ENCODE results near the gene SLC26A8.

The SLC26A8 gene

GRCh38 chr6:35955521-35955920 lies 68.9 kb downstream of the SLC26A8 start:
- Histone ChIP-seq H3K27me3 (ENCODE audit: control insufficient read depth, insufficient read depth, low read length) (no peaks in the 10 kb centered on the region), H3K36me3 (ENCODE audit: control insufficient read depth, insufficient read depth, low read length) (no peaks in the 10 kb centered on the region), H3K4me1 (no peaks in the 10 kb centered on the region), H3K4me3 (ENCODE audit: low read depth, low read length) (no peak overlapping the region), H3K79me2 (no peaks in the 10 kb centered on the region), H3K27ac (no peak overlapping the region), H2AFZ (no peak overlapping the region), H3K9me3 (ENCODE audit: control insufficient read depth, low read length) (no peaks in the 10 kb centered on the region), H3K4me2 (ENCODE audit: low read length) (no peak overlapping the region), H3K9ac (no peak overlapping the region)
- no peak for TF ChIP-seq CTCF (IDR thresholded peaks at IDR 0.05)

- Histone ChIP-seq H2AFZ (no peak overlapping the region), H3K9ac (no peak overlapping the region), H3K36me3 (ENCODE audit: control insufficient read depth, insufficient read depth, low read length) (no peaks in the 10 kb centered on the region), H3K4me1 (no peaks in the 10 kb centered on the region), H3K4me2 (ENCODE audit: low read length) (no peak overlapping the region), H3K79me2 (no peaks in the 10 kb centered on the region), H3K9me3 (ENCODE audit: control insufficient read depth, low read length) (no peaks in the 10 kb centered on the region), H3K4me3 (ENCODE audit: low read depth, low read length) (no peak overlapping the region), H3K27ac (no peak overlapping the region), H3K27me3 (ENCODE audit: control insufficient read depth, insufficient read depth, low read length) (no peaks in the 10 kb centered on the region)
- no peak for TF ChIP-seq CTCF (IDR thresholded peaks at IDR 0.05)
These were observed 69.4 kb downstream of the SLC26A8 start for GRCh38 chr6:35955071-35955470.

GRCh38 chr6:35954333-35954732 lies 70.1 kb downstream of the SLC26A8 start:
- H3K27ac ChIP-seq = no peak overlapping the region
- H3K4me3 ChIP-seq (ENCODE audit: low read depth, low read length) = no peak overlapping the region
- H2AFZ ChIP-seq = no peak overlapping the region
- no peaks in the 10 kb centered on the region for H3K79me2 ChIP-seq
- no peaks in the 10 kb centered on the region for H3K27me3 ChIP-seq (ENCODE audit: control insufficient read depth, insufficient read depth, low read length)
- no peak for TF ChIP-seq CTCF (IDR thresholded peaks at IDR 0.05)
- H3K9me3 ChIP-seq (ENCODE audit: control insufficient read depth, low read length) = no peaks in the 10 kb centered on the region
- no peaks in the 10 kb centered on the region for H3K36me3 ChIP-seq (ENCODE audit: control insufficient read depth, insufficient read depth, low read length)
- no peaks in the 10 kb centered on the region for H3K4me1 ChIP-seq
- H3K9ac ChIP-seq = no peak overlapping the region
- no peak overlapping the region for H3K4me2 ChIP-seq (ENCODE audit: low read length)

- Histone ChIP-seq H3K36me3 (ENCODE audit: control insufficient read depth, insufficient read depth, low read length) (no peaks in the 10 kb centered on the region), H3K79me2 (no peaks in the 10 kb centered on the region), H3K27me3 (ENCODE audit: control insufficient read depth, insufficient read depth, low read length) (no peaks in the 10 kb centered on the region), H3K4me1 (no peaks in the 10 kb centered on the region), H2AFZ (no peak overlapping the region), H3K27ac (no peak overlapping the region), H3K4me2 (ENCODE audit: low read length) (no peak overlapping the region), H3K4me3 (ENCODE audit: low read depth, low read length) (no peak overlapping the region), H3K9ac (no peak overlapping the region), H3K9me3 (ENCODE audit: control insufficient read depth, low read length) (no peaks in the 10 kb centered on the region)
- no peak for TF ChIP-seq CTCF (IDR thresholded peaks at IDR 0.05)
These were observed 75.7 kb downstream of the SLC26A8 start for GRCh38 chr6:35948725-35949124.

- H2AFZ ChIP-seq = no peak overlapping the region
- no peak overlapping the region for H3K9ac ChIP-seq
- no peak for TF ChIP-seq CTCF (IDR thresholded peaks at IDR 0.05)
- no peaks in the 10 kb centered on the region for H3K36me3 ChIP-seq (ENCODE audit: control insufficient read depth, insufficient read depth, low read length)
- no peak overlapping the region for H3K27ac ChIP-seq
- H3K27me3 ChIP-seq (ENCODE audit: control insufficient read depth, insufficient read depth, low read length) = no peaks in the 10 kb centered on the region
- H3K4me2 ChIP-seq (ENCODE audit: low read length) = no peak overlapping the region
- H3K4me1 ChIP-seq = no peaks in the 10 kb centered on the region
- H3K4me3 ChIP-seq (ENCODE audit: low read depth, low read length) = no peak overlapping the region
- no peaks in the 10 kb centered on the region for H3K9me3 ChIP-seq (ENCODE audit: control insufficient read depth, low read length)
- H3K79me2 ChIP-seq = no peaks in the 10 kb centered on the region
These were observed 78.8 kb downstream of the SLC26A8 start for GRCh38 chr6:35945650-35946025.
